ENCODE measurements around the gene TYW1.
"Not testable (repeated sequence)": the region's sequence is repeated elsewhere in the genome, so short reads cannot be mapped to it uniquely, and the experiment has no call there.

TYW1 gene

DNA sequence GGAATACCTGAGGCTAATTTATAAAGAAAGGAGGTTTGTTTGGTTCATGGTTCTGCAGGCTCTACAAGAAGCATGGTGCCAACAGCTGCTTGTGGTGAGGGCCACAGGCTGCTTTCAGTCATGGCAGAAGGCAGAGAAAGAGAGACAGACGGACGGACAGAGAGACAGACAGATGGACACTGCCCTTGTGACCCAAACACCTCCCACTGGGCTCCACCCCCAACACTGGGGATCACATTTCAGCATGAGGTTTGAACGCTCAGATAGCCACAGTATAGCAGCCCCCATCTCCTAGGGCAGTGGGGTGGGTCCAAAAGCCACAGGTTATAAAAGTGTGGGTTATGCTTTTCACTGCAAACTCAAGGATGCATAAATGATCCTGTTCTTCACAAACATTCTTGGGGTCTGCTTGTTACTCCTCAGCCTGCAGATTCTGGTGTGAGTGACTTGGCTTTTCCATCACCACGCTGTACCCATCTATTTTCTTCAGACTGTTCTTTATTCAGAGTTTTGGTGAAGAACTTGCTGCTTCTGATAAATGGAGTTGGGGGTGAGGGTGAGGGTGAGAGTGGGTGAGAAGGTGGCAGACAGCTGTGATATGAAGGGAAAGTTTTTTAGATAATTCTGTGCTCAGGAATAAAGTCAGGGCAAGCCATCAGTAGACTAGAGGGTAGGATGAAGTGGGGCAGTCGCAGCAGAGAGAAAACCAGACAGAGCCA, 194.5 kb downstream of the TYW1 start:
- DNase-seq (ENCODE audit: low read depth, low spot score): peak; percentile 8

DNA sequence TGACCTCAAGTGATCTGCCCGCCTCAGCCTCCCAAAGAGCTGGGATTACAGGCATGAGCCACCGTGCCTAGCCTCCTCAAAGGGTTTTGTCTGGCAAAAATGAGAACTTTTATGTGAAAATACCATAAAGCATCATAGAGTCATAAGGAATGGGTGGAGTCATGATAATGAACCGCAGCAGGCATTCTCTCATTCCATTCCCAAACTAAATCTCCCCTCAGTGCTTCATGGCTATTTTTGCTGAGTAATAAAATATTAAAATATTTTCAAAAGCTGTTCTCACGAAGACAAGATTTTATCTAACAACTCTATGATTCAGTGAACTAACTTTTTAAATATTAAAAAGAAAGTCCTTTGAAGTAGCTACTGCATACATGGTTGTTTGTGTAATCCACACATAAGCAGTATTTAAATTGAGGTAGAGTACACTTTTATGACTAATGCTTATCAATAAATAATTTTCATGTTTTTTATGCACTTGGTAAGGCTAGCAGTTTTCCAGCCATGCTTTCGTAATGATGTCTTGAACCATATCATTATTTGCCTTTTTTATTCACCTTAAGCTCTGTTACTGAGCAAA, 195.6 kb downstream of the TYW1 start:
- not testable (repeated sequence) for DNase-seq (ENCODE audit: low read depth, low spot score)

DNA sequence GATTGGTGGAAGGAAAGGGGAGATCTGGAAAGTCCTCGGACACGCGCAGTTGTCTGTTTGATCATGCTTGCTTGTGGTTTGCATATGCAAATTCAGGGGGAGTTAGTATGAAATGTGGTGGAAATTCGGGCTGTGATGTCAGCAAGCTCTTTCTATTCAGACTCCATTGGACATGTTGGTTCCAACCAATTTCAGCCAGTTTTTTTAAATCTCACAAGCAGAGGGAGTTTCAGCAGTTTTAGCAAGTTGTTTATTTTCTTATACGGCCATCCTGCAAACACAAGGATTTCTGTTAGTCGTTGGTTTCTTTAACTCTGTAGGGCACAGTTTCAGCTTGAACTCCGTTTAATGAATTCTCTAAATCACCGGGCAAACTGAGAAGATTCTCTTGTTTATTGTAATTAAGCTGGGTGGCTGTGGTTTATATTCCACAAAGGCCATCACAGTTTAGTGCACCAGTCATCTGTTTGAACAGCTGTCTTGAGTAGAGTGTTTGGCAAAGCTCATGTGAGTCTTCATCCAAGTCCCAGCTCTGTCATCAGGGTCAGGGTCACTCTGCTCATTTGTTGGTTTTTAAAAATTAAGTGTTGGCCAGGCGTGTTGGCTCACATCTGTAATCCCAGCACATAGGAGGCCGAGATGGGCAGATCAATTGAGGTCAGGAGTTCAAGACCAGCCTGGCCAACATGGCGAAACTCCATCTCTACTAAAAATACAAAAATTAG, 196.4 kb downstream of the TYW1 start:
- DNase-seq (ENCODE audit: low read depth, low spot score): not testable (repeated sequence)

DNA sequence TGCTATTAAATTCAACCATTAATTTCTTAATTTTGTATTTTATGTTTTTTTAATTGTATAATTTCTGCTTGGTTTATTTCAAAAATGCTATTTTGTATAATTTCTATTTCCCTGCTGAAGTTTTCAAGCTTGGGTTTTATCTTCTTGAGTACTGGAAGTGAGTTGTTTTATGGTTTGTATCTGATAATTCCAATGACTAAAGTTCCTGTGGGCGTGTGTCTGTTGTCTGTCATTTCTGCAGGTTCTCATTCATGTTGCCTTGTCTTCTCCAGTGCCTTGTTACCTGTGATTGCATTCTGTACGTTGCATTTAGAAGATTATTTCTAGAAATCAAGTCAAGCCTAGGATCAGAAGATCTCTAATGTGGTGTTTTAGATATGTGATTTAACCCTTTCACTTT, 199.5 kb downstream of the TYW1 start:
- not testable (repeated sequence) for DNase-seq (ENCODE audit: low read depth, low spot score)

DNA sequence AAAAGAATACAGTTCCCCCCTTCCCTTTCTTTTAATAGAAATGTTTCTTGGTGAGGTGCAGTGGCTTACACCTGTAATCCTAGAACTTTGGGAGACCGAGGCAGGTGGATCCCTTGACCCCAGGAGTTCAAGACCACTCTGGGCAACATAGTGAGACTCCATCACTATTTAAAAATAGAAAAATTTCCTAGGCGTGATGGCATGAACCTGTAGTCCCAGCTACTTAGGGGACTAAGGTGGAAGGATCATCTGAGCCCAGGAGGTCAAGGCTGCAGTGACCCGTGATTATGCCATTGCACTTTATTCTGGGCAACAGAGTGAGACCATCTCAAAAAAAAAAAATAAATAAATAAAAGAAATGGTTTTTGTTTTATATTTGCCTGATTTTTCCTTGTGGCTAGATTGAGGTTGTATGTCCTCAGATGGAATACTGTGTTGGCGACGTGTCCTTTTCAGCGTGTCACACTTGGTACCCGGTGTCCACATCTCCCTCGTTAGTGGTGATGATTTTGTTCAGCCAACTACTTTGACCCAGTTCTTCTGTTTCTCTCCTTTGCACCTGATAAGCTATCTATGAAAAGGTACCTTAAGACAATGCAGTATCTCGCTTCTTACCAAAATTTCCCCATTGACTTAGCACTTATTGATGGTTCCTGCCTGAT, 202.4 kb downstream of the TYW1 start:
- not testable (repeated sequence) for DNase-seq (ENCODE audit: low read depth, low spot score)

DNA sequence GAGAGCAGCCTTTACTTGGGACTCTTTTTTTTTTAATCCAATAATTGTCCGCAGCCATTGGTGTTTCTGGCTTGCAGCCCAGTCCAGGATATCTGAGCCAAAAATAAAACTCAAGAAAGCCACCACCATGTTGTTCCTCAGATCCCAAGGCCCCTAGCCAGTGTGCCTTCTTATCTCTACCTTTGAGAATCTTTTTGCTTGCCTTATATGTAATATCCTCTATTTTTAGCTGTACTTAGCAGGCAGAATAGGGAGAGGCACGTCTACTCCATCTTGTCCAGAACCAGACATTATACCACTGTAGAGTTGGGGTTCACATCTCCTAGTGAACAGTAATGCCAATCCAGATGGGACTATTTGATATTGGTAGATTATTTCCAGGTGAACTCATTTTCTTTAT, 209.1 kb downstream of the TYW1 start:
- not testable (repeated sequence) for DNase-seq (ENCODE audit: low read depth, low spot score)

DNA sequence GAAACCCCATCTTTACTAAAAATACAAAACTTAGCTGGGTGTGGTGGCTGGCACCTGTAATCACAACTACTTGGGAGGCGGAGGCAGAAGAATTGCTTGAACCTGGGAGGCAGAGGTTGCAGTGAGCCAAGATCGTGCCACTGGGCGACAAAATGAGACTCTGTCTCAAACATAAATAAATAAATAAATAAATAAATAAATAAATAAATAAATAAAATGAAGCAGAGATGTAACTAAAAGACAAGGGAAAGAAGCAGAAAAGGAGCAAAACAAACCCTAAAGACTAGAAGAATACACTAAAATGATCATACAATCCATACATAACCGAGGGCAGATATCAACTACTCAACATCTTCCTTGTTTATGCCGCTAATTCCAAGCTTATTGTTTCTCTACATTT, 209.8 kb downstream of the TYW1 start:
- DNase-seq (ENCODE audit: low read depth, low spot score): no peak

DNA sequence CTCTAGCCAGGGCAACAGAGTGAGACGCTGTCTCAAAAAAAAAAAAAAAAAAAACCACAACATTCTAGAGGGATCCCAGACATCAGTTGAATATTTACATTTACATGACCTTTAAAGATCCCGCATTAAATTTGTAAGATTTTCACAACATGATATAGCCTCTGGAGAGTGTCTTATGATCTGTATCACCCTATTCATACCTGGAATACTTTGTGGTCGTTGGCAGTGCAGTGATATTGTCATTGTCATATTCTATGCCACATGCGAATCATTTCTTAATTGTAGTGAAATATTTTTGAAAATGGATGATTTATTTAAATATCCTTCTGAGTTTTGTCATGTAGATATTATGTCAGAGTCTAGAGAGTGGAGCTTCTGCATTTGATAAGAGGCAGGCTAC, 212.0 kb downstream of the TYW1 start:
- DNase-seq (ENCODE audit: low read depth, low spot score): not testable (repeated sequence)

DNA sequence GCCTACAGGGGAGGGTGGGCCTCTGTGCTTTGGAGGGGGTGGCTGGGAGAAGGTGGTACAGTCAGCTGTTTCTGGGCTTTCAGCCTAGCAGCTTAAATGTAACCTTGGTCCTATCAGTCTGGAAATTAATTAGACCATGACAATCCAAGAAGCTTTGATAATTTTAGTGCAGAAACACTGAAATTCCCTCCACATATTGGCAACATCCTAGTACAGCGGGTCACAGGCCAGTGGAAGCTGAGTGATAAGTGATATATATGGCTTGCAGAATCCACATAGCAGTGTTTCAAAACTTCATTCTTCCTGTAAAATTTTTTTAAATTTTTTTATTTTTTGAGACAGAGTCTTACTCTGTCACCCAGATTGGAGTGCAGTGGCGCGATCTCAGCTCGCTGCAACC, 212.6 kb downstream of the TYW1 start:
- DNase-seq (ENCODE audit: low read depth, low spot score): no peak

DNA sequence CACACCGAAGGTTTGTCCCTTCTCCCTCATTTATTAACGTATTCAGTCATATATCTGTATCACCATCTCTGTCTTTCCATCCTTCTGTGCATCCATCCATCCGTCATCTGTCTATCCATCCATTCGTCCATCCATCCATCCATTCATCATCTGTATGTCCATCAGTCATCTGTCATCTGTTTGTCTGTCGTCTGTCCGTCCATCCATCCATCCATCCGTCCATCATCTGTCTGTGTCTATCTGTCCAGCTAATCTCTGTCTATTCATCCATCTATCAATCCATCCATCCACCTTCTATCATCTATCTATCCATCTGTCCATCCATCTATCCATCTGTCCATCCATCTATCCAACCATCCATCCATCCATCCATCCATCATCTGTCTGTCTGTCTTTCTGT, 213.9 kb downstream of the TYW1 start:
- DNase-seq (ENCODE audit: low read depth, low spot score): no peak

DNA sequence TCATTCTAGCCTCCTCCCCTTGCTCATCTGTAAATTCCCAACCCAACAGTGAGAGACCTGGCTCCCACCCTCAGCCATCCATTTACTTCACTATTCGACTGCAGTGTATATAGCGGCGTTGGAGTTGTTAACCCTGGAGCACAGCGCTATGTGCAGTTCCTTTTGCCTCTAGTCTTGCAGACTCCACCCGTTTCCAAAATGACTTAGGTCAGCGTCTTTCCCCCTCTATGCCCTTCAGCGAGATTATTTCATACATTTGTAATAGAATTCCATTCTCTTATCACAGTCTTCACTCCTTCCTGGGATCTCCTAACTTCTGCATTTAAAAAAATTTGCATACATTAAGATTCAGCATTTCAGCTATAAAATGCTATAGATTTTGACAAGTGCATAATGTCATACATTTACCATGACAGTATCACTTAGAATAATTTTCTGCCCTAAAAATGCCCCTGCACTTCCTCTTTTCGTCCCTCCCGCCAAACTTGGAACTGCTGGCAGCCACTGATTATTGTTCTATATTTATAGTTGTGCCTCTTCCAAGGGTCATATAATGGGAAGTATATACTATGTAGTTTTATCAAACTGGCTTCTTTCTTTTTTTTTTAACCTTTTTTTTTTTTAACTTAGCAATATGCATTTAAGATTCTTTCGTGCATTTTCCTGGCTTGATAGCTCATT, 215.2 kb downstream of the TYW1 start:
- DNase-seq (ENCODE audit: low read depth, low spot score): not testable (repeated sequence)

DNA sequence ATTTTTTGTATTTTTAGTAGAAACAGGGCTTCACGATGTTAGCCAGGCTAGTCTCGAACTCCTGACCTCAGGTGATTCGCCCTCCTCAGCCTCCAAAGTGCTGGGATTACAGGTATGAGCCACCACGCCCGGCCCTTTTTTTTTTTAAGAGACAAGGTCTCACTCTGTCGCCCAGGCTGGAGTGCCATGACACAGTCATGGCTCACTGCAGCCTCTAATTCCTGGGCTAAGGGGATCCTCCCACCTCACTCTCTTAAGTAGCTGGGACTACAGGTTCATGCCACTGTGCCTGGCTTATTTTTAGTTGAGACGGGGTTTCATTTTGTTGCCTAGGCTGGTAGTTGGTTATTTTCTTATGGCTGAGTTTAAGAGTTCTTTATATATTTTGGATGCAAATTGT, 216.4 kb downstream of the TYW1 start:
- not testable (repeated sequence) for DNase-seq (ENCODE audit: low read depth, low spot score)

DNA sequence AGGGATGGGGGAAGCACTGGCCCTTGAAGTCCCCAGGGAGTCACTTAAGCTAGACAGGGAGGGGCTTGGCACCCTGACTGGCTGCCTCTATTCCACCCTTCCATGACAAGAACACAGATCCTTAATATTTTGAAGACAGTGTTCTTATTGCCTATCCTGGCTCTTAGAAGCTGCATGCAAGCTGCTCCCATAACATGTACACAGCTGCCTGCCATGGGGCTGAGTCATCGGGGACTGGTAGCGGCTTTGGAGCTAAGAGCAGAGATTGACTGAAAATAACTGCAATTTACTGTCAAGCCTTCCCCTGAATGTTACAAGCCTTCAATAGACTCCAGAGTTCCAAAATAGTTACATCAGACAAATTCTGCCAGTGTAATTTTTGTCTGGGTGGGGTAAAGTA, 226.9 kb downstream of the TYW1 start:
- DNase-seq (ENCODE audit: low read depth, low spot score): not testable (repeated sequence)

DNA sequence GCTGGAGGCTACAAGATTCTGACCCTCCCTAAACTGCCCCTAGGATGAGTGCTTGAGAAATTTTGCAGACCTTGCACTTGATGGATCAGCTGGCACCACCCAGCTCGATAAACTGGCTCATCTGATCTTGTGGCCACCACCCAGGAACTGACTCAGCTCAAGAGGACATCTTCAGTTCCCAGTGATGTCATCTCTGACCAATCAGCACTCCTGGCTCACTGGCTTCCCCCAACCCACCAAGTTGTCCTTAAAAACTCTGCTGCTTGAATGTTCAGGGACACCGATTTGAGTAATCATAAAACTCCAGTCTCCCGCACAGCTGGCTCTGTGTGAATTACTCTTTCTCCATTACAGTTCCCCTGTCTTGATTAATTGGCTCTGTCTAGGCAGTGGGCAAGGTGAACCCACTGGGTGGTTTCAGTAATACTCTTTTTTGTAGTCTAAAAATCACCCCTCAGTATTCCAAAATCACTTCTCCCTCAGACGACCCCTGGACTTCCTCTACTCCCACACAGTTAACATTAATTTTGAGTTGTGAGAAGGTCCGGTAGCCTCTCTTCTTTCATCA, 229.8 kb downstream of the TYW1 start:
- peak; percentile 10 for DNase-seq (ENCODE audit: low read depth, low spot score)

DNA sequence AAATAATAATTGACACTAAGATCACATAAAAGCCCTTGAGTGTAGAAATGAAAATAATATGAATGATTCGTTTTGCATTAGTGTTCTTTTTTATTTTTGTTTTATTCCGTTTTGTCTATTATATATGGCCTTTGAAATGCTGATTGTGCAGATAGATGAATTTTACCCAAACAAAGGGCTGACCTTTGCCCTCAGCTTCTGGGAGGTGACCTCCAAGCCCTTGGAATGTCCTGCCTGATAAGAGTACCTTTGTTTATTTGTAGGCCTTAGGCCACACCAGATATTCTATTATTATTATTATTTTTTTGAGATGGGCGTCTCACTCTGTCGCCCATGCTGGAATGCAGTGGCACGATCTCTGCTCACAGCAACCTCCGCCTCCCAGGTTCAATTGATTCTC, 230.3 kb downstream of the TYW1 start:
- DNase-seq (ENCODE audit: low read depth, low spot score): not testable (repeated sequence)

DNA sequence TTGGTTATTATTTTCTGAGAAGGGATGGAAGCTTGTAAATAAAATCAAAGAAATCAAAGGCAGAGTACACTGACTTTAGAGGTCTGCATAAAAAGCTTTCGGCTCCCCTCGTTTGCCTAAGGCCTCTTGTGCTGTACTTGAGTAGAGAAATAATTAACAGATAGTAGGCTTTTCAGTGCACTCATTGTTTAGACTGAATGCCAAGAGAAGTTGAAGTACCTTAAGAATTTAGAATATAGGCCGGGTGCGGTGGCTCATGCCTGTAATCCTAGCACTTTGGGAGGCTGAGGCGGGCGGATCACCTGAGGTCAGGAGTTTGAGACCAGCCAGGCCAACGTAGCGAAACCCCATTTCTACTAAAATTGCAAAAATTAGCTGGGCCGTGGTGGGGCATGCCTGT, 232.4 kb downstream of the TYW1 start:
- DNase-seq (ENCODE audit: low read depth, low spot score): not testable (repeated sequence)

DNA sequence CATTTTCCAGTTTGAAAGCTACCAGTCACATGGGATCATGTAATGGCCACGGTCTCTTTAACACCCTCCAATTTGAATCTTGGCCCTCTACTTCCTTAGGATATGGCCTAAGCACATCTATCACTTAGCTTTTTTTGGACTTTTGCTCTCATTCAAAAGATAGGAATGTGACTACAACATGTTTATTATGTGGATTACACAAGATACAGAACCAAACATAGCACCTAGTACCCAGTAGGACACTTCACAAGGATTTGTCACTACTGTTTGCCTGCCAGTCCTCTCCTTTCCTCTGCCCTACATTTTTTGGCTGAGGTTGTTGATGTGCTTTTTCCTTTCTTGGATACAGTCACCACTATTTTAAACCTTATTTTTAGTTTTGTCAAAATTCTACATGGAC, 233.4 kb downstream of the TYW1 start:
- DNase-seq (ENCODE audit: low read depth, low spot score): not testable (repeated sequence)

DNA sequence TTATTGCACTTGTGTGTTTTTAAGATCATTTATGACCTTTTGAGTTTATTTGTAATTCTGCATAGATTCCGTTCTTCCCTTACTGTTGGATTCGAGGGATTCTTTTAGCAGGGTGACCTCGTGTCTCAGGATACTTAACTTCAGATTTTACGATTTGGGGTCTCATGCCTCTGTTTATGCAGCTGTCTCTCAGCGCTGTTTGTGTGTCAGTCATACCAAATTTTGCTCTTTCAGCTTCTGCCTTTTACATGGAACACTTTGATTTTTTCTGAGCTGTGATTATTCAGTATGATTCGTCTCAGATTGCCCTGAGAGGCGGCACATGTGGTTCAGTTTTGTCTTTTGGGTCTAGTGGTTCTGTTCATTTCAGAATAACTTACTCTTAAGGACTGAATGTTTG, 236.9 kb downstream of the TYW1 start:
- not testable (repeated sequence) for DNase-seq (ENCODE audit: low read depth, low spot score)

DNA sequence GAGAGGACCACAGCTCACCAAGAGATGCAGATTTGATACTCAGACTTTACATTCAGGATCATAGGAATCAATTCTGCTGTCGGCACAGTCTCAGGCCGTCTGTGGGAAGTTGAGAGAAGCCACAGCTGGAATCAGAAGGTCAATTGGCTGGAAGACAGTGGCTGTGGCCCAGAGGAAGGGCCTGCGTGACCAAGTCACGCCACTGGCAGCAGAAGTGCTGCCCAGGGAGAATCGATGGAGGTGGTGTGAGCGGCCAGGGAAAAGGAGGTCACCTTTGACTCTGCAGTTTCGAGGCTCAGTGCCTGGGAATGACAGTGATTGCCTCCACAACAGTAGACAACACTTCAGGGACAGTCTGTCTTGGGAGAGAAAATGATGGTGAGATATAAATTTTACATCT, 239.6 kb downstream of the TYW1 start:
- DNase-seq (ENCODE audit: low read depth, low spot score): not testable (repeated sequence)

DNA sequence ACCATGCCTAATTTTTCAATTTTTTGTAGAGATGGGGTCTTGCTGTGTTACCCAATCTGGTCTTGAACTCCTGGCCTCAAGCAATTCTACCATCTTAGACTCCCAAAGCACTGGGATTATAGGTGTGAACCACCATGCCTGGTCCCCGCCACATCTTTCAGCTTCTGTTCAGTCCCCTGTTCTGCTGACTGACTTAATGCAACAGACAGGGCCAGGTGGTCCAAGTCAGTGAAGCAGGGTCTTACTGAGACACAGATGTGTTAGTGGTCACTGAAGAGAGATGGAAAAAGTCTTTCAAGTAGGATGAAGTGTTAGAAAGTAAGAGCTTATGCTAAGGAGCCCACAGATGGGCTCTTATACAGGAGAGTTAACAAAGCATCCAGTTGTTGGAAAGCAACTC, 246.2 kb downstream of the TYW1 start:
- DNase-seq (ENCODE audit: low read depth, low spot score): not testable (repeated sequence)

DNA sequence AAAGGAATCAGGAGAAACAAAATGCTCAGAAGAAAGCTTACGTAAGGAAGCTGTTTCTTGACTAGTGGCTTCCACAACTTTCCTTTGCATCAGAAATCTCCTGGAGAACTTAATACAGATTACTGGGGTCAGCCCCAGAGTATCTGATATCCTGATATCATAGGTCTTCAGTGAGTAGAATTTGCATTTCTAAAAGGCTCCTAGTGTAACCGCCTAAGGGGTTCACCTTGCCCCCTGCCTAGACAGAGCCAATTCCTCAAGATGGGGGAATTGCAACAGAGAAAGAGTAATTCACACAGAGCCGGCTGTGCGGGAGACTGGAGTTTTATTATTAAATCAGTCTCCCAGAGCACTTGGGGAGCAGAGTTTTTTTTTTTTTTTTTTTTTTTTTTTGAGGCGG, 251.7 kb downstream of the TYW1 start:
- not testable (repeated sequence) for DNase-seq (ENCODE audit: low read depth, low spot score)
